Uterus (tissue), 4 donors: ENCODE measurements around the gene PNPT1. TPM values are rescaled to one million over a fixed set of nuclear protein-coding genes. Genes with fewer than 3 reads are reported as not detected.
"Not testable (repeated sequence)": the region's sequence is repeated elsewhere in the genome, so short reads cannot be mapped to it uniquely, and the experiment has no call there.

Experiments used
- DNase-seq, 2 donors: peaks; one replicate each; pipeline ENCODE4 v3.0.0-alpha.2; 2019 to 2020
- H3K27ac ChIP-seq, 2 donors: fragments of 200-600 bp; sonication (generic); 1 replicate in 1 of 2; 2 replicates in 1 of 2; pipeline ENCODE4 v1.5.1; 2016 to 2018
- H3K27me3 ChIP-seq, 2 donors: fragments of 200-600 bp; sonication (generic); one replicate each; pipeline ENCODE4 v1.5.1; 2018 to 2019; ENCODE audit warnings: control low read depth in 1 of 2
- H3K36me3 ChIP-seq, 2 donors: fragments of 200-600 bp; sonication (generic); one replicate each; pipeline ENCODE4 v1.5.1; 2019; ENCODE audit warnings: control low read depth in 1 of 2
- H3K4me1 ChIP-seq, 2 donors: fragments of 200-600 bp; sonication (generic); one replicate each; pipeline ENCODE4 v1.5.1; 2018 to 2019; ENCODE audit warnings: control low read depth in 1 of 2
- H3K4me3 ChIP-seq, 2 donors: fragments of 200-600 bp; sonication (generic); 1 replicate in 1 of 2; 2 replicates in 1 of 2; pipeline ENCODE4 v1.5.1; 2018 to 2019; ENCODE audit warnings: mild to moderate bottlenecking in 1 of 2
- H3K9me3 ChIP-seq, 2 donors: fragments of 200-600 bp; sonication (generic); one replicate each; pipeline ENCODE4 v1.5.1; 2019; ENCODE audit warnings: control low read depth in 1 of 2
- CTCF ChIP-seq, 4 experiments: fragments of 200-600 bp in 2 of 4; fragments of 450-650 bp in 2 of 4; sonication (generic) in 2 of 4; IDR thresholded peaks; one replicate each; pipeline ENCODE4 v1.5.1; 2016 to 2019; ENCODE audit warnings: antibody characterized with exemption in 4 of 4, mild to moderate bottlenecking in 2 of 4, moderate library complexity in 1 of 4
- POLR2A ChIP-seq, 2 donors: fragments of 450-650 bp; IDR thresholded peaks; one replicate each; pipeline ENCODE4 v1.6.1; 2016; ENCODE audit warnings: antibody characterized with exemption in 2 of 2, mild to moderate bottlenecking in 1 of 2, moderate library complexity in 1 of 2
- intact Hi-C: fragments of 100-400 bp; cut with DNase I; formaldehyde crosslinking; loops from one replicate; pipeline ENCODE4 v1.15.1; 2023; ENCODE audit warnings: low total_unique reads
- total RNA-seq, 4 donors: library from RNA; depleted of rRNA in 3 of 4; stranded (reverse); fragments of >200 nt in 3 of 4; gene quantifications; one replicate each; pipeline versions ENCODE4 v1.1.0 to v1.2.4, GENCODE V29; 2014 to 2023
- donor health status: DM: yes; HTN: yes; CAD: no.

Gene PNPT1
- total RNA-seq, 4 donors from 2014 or later = 12.6 to 52.0 (median 22.5) TPM

- H3K9me3 ChIP-seq = no peaks in the 10 kb centered on the region
- no peak for TF ChIP-seq POLR2A (IDR thresholded peaks at IDR 0.05)
- TF ChIP-seq CTCF (IDR thresholded peaks at IDR 0.05) = no peak
- H3K27ac ChIP-seq = no peak overlapping the region
- H3K4me1 ChIP-seq = no peaks in the 10 kb centered on the region
- intact Hi-C loops = no loop called here
- H3K4me3 ChIP-seq = no peak overlapping the region
- DNase-seq = no peak
- no peaks in the 10 kb centered on the region for H3K27me3 ChIP-seq
- H3K36me3 ChIP-seq = no peaks in the 10 kb centered on the region
Measured at GRCh38 chr2:55707751-55708150, 14.1 kb upstream of the PNPT1 start.

DNA sequence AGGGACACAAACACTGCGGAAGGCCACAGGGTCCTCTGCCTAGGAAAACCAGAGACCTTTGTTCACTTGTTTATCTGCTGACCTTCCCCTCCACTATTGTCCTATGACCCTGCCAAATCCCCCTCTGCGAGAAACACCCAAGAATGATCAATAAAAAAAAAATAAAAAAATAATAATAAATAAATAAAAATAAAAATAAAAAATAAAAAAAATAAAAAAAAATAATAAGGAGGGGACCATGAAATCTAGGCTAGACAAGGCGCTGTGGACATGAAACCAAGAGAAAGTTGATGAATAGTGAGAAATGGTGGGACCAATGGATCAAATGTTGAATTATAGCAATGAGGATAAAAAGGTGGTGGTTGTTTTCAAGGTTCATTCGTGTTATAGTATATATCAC lies 12.6 kb upstream of the PNPT1 start:
- H3K4me3 ChIP-seq, H3K9me3 ChIP-seq, H3K27ac ChIP-seq, H3K27me3 ChIP-seq, intact Hi-C loops, DNase-seq, H3K36me3 ChIP-seq, H3K4me1 ChIP-seq: not testable (repeated sequence)

DNA sequence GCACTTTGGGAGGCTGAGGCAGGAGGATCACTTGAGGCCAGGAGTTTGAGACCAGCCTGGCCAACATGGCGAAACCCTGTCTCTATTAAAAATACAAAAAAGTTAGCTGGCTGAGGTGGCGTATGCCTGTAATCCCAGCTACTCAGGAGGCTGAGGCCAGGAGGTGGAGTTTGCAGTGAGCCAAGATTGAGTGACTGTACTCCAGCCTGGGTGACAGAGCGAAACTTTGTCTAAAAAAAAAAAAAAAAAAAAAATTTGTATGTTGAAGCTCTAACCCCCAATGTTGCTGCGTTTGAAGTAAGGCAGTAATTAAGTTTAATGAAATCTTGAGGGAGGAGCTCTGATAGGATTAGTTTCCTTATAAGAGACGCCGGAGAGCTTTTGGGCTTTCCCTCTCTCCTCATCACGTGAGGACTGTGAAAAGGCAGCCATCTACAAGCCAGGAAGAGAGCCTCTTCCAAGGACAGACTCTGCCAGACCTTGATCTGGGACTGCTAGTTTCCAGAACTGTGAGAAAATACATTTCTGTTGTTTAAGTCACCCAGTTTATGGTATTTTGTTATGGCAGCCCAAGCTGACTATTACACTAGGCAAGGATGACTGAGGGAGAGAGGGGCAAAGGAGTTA lies 11.5 kb upstream of the PNPT1 start:
- no peak for DNase-seq
- TF ChIP-seq CTCF (IDR thresholded peaks at IDR 0.05) (no peak), POLR2A (IDR thresholded peaks at IDR 0.05) (no peak)
- no peaks in the 10 kb centered on the region for H3K4me1 ChIP-seq
- H3K27ac ChIP-seq = no peak overlapping the region
- H3K36me3 ChIP-seq = no peaks in the 10 kb centered on the region
- no peaks in the 10 kb centered on the region for H3K9me3 ChIP-seq
- intact Hi-C loops = no loop called here
- H3K27me3 ChIP-seq = no peaks in the 10 kb centered on the region
- H3K4me3 ChIP-seq = no peak overlapping the region

- no peaks in the 10 kb centered on the region for H3K4me1 ChIP-seq
- intact Hi-C loops = no loop called here
- no peak for TF ChIP-seq CTCF (IDR thresholded peaks at IDR 0.05)
- no peaks in the 10 kb centered on the region for H3K9me3 ChIP-seq
- no peaks in the 10 kb centered on the region for H3K27me3 ChIP-seq
- DNase-seq = no peak
- H3K36me3 ChIP-seq = no peaks in the 10 kb centered on the region
- H3K27ac ChIP-seq = no peak overlapping the region
- H3K4me3 ChIP-seq = no peak overlapping the region
Measured at GRCh38 chr2:55703350-55703749, 9.7 kb upstream of the PNPT1 start.

GRCh38 chr2:55692740-55693139 lies 904 bp downstream of the PNPT1 start:
- H3K4me3 ChIP-seq = peak overlapping the region; percentile 69 to 81
- H3K4me1 ChIP-seq, H3K36me3 ChIP-seq, H3K9me3 ChIP-seq, H3K27me3 ChIP-seq, DNase-seq, intact Hi-C loops: not testable (repeated sequence)
- peak overlapping the region; percentile 39 to 77 for H3K27ac ChIP-seq

DNA sequence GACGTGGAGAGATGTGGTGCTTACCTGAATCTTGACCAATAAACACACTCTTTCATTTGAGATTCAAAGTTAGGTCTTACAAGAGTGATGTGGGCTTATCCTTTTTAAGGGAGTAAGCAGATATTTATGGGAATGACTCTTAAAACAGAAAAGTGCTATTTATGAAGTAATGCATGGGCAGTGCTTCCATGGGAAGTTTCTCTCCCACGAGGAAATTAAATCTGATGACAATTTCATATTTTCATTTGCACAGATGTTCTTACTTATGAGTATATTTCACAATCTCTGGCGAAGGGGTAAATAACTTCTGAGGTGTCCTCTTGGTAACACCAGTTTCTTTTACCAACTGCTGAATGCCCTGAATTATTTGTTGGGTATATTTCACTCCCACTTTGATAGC lies 21.0 kb downstream of the PNPT1 start:
- no peaks in the 10 kb centered on the region for H3K9me3 ChIP-seq
- H3K36me3 ChIP-seq = no peaks in the 10 kb centered on the region
- no peak for DNase-seq
- H3K4me1 ChIP-seq = no peaks in the 10 kb centered on the region
- H3K4me3 ChIP-seq = no peak overlapping the region
- intact Hi-C loops = no loop called here
- no peaks in the 10 kb centered on the region for H3K27me3 ChIP-seq
- no peak overlapping the region for H3K27ac ChIP-seq
- TF ChIP-seq POLR2A (IDR thresholded peaks at IDR 0.05) (no peak), CTCF (IDR thresholded peaks at IDR 0.05) (no peak)
